ENCODE measurements around the gene SFTA2. TPM values are rescaled to one million over a fixed set of nuclear protein-coding genes. Genes with fewer than 3 reads are reported as not detected.

The SFTA2 gene
- polyA plus RNA-seq, 4 donors: 0.83 to 3.2 (median 1.6) TPM; not detected in 1

DNA sequence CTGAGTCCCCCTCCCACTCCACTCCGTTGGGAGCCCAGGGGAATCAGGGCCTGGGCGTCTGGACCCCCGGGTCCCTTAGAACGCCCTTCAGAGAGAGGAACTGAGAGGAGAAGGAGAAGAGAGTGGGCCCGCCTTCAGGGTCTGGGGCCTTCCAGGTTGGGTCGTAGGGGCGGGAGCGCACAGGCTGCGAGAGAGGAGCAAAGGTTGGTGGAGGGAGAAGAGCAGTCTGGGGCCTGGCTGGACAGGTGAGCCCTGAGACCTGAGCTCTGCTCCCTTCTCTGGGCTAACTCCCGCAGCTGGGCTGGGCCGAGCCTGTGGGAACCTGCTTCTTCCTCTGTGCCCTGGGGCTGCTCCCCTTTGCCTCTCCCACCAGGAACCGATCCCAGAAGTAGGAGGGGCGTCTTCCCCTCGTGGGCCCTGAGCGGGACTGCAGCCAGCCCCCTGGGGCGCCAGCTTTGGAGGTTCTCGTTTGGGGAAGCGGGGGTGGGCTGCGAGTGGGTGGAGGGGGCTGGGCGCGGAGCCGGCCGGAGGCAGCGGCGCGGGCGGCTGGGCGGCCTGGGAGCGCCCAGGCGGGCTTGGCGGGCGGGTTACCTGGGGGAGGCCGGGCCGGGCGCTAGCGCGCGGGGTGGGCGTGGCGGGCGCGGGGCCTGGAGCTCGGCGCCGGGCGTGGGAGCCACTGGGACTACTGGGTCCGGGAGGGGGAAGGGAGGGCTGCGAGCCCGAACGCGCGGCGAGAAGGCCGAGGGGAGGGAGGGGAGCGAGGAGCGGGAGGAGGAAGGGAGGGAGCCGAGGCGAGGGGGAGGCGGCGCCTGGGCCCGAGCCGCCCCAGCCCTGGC is 48.1 kb downstream of the SFTA2 start, which contains the start of gene DDR1:
TSS of gene DDR1 (plus strand) at position 835 of the 836 bp plus-strand sequence. CDS start 4,211 bp downstream, outside the sequence.
- FAIRE-seq (no peak), DNase-seq (peak; percentile 75 to 88)
- H3K4me1 ChIP-seq (ENCODE audit: control insufficient read depth in 3 of 3, insufficient read depth in 2 of 3, low read depth in 1 of 3, low read length in 2 of 3): peaks cover 0 to 39% (median 3%) of the 10 kb centered on the region in 3 donors
- peaks cover 0 to 13% (median 2%) of the 10 kb centered on the region in 3 donors for H3K36me3 ChIP-seq (ENCODE audit: control insufficient read depth in 3 of 3, insufficient read depth in 2 of 3, low read depth in 1 of 3, low read length in 3 of 3)
- peak within 1 kb of the TSS; percentile 61 to 88 (median 75) for H3K4me3 ChIP-seq (ENCODE audit: low read depth in 1 of 3, low read length in 3 of 3)
- no peaks in the 10 kb centered on the region for H3K9me3 ChIP-seq (ENCODE audit: control insufficient read depth in 2 of 2, insufficient read depth in 1 of 2, low read depth in 1 of 2, low read length in 1 of 2)
- peak within 1 kb of the TSS; percentile 91 to 94 (median 92) for H3K27ac ChIP-seq (ENCODE audit: low read depth in 1 of 3, low read length in 2 of 3)
- 1 to 26% (median 9%) methylated on average over 12 to 62 of the region's 62 CpGs for WGBS, 3 donors
- no peaks in the 10 kb centered on the region for H3K27me3 ChIP-seq (ENCODE audit: control insufficient read depth in 3 of 3, insufficient read depth in 3 of 3, low read length in 3 of 3)

DNA sequence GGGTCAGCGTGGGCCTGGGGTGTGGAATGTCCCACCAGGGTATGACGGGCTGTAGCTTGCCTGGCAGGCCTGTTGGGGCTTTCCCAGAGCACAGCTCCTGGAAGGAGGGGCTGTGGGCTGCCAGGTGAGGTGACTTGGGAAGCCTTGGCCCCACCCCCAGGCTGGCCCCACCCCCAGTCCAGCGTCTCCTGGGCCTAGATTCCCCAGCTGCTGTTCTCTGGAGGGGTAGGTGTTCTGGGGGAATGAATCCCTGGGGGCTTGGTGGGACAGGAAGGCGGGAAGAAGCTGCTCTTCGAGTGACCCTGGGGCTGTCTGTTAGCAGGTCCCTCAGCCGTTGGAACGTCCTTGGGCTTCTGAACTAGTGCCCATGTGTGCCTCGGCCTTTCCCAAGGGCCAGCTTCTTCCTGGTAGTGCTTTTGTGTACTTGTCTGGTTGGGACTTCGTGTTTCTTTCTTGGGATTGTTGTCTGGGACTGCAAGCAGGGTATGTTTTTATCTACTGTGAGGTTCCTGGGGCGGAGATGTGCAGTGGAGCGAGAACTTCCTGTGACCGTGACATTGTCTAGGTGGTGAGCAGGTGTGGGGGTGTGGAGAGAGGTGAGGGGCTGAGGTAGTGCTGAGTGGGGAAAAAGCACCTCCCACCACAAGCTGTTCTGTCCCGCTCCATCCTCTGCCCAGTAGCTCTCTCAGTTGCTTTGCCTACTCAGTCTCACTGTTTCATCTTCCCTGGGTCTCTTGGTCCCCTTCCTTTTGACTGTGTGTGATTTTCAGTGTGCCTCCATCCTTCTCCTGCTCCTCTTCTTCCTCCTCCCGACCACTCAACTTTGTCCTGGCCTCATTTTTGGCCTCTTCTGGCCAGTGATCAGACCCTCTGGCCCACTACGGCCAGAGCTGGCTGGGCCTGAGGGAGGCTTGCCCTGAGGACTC is 48.9 kb downstream of the SFTA2 start:
- WGBS, 3 donors: 10 to 46% (median 25%) methylated on average over 15 of the region's 15 CpGs
- H3K9me3 ChIP-seq (ENCODE audit: control insufficient read depth in 2 of 2, insufficient read depth in 1 of 2, low read depth in 1 of 2, low read length in 1 of 2): no peaks in the 10 kb centered on the region
- peak overlapping the region; percentile 91 to 94 (median 92) for H3K27ac ChIP-seq (ENCODE audit: low read depth in 1 of 3, low read length in 2 of 3)
- peaks cover 0 to 8% (median 0%) of the 10 kb centered on the region in 3 donors for H3K36me3 ChIP-seq (ENCODE audit: control insufficient read depth in 3 of 3, insufficient read depth in 2 of 3, low read depth in 1 of 3, low read length in 3 of 3)
- H3K4me1 ChIP-seq (ENCODE audit: control insufficient read depth in 3 of 3, insufficient read depth in 2 of 3, low read depth in 1 of 3, low read length in 2 of 3): peaks cover 0 to 40% (median 3%) of the 10 kb centered on the region in 3 donors
- peak; percentile 87 to 88 for DNase-seq
- H3K27me3 ChIP-seq (ENCODE audit: control insufficient read depth in 3 of 3, insufficient read depth in 3 of 3, low read length in 3 of 3): no peaks in the 10 kb centered on the region
- no peak for FAIRE-seq
- peak overlapping the region; percentile 61 to 88 (median 72) for H3K4me3 ChIP-seq (ENCODE audit: low read depth in 1 of 3, low read length in 3 of 3)

DNA sequence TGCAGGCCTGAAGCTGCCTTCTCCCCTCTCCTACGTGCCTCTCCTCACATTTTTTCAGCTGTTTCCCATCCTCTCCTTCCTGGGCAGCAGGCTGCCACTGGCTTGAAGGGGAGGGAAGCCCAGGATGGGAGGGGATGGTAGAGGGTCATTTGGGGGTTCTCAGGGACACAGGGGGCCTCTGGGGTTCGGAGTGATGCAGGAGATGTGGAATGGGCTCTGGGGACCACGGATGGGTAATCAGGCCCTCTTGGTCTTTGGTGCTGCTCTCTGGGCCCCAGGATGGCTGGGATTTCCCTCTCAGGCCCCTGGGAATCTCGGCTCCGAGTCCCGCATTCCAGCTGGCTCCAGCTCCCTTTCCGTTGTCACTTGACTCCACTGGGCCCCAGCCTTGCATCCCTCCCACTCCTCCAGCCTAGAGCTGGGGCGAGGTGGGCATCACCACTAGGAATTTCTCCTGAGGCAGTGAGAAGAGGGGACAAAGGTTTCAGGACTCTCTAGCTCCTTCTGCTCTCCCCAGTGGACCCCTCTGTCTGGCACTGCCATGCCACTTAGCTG is 49.7 kb downstream of the SFTA2 start:
- H3K27ac ChIP-seq (ENCODE audit: low read depth in 1 of 3, low read length in 2 of 3): peak overlapping the region in 2 of 3 donors; percentile 70 to 91
- peaks cover 0 to 42% (median 6%) of the 10 kb centered on the region in 3 donors for H3K4me1 ChIP-seq (ENCODE audit: control insufficient read depth in 3 of 3, insufficient read depth in 2 of 3, low read depth in 1 of 3, low read length in 2 of 3)
- no peak overlapping the region for H3K4me3 ChIP-seq (ENCODE audit: low read depth in 1 of 3, low read length in 3 of 3)
- whole genome bisulfite sequencing, 3 donors: 28 to 48% (median 48%) methylated on average over 8 of the region's 8 CpGs
- FAIRE-seq (no peak), DNase-seq (no peak)
- no peaks in the 10 kb centered on the region for H3K9me3 ChIP-seq (ENCODE audit: control insufficient read depth in 2 of 2, insufficient read depth in 1 of 2, low read depth in 1 of 2, low read length in 1 of 2)
- peaks cover 0 to 8% (median 0%) of the 10 kb centered on the region in 3 donors for H3K36me3 ChIP-seq (ENCODE audit: control insufficient read depth in 3 of 3, insufficient read depth in 2 of 3, low read depth in 1 of 3, low read length in 3 of 3)
- H3K27me3 ChIP-seq (ENCODE audit: control insufficient read depth in 3 of 3, insufficient read depth in 3 of 3, low read length in 3 of 3): no peaks in the 10 kb centered on the region

DNA sequence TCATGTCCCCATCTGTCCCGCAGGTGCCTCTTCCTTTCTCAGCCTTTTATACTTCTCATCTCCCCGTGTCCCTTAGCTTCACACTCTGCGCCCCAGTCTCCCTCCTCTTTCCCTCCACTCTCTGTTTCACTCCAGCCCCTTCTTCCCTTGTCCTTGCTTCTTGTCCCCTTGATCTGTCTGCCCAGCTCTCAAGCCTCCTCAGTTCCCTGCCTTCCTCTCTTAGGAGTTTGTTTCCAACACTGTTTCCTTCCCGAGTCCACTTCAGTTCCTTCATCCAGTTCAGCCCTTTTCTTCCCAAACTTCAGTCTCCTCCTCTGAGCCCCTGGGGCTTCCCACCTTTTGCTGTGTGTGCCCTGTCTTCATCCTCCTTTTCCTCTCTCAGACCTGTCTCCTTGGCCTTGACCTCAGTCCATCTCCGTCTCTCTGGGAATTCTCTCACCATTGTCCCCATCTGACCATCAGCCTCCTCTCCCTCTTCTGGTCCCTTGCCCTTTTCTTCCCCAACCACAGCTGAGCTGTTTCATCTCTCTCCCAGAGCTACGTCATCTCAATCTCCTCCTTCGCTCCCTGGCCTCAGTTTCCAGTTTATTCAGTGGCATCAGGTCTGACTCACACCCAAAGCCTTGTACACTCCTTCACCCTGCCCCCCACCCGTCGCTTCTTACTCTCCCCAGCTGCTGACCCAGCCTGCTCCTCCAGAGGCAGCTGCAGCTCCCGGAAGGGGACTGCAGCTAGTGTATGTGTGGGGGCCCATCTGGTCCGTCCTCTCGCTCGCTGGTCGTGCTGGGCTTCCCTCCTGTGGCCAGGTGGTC is 50.4 kb downstream of the SFTA2 start:
- H3K27ac ChIP-seq (ENCODE audit: low read depth in 1 of 3, low read length in 2 of 3): peak overlapping the region in 2 of 3 donors; percentile 70 to 91

More for the DNA sequence above, 50.4 kb downstream of the SFTA2 start:
- peaks cover 0 to 38% (median 6%) of the 10 kb centered on the region in 3 donors for H3K4me1 ChIP-seq (ENCODE audit: control insufficient read depth in 3 of 3, insufficient read depth in 2 of 3, low read depth in 1 of 3, low read length in 2 of 3)
- H3K36me3 ChIP-seq (ENCODE audit: control insufficient read depth in 3 of 3, insufficient read depth in 2 of 3, low read depth in 1 of 3, low read length in 3 of 3): peaks cover 0 to 7% (median 0%) of the 10 kb centered on the region in 3 donors
- 77 to 85% (median 81%) methylated on average over 13 to 14 of the region's 14 CpGs for WGBS, 3 donors
- FAIRE-seq: no peak
- peak in 1 of 2 donors; percentile 31 for DNase-seq
- no peaks in the 10 kb centered on the region for H3K27me3 ChIP-seq (ENCODE audit: control insufficient read depth in 3 of 3, insufficient read depth in 3 of 3, low read length in 3 of 3)
- peak overlapping the region in 1 of 3 donors; percentile 20 for H3K4me3 ChIP-seq (ENCODE audit: low read depth in 1 of 3, low read length in 3 of 3)
- no peaks in the 10 kb centered on the region for H3K9me3 ChIP-seq (ENCODE audit: control insufficient read depth in 2 of 2, insufficient read depth in 1 of 2, low read depth in 1 of 2, low read length in 1 of 2)

Other genes starting within 250 kb of the SFTA2 start
- 10 to 100 TPM; 10.1 to 22.7 (median 17.9) TPM for gene PPP1R18, start 245.5 kb downstream of the SFTA2 start, polyA plus RNA-seq
- gene NRM, start 241.2 kb downstream of the SFTA2 start, polyA plus RNA-seq: 10 to 100 TPM in 2 of 4 donors, 1 to 10 TPM in 2; 1.1 to 14.2 (median 8.0) TPM
- gene MDC1, start 214.9 kb downstream of the SFTA2 start, polyA plus RNA-seq: 10 to 100 TPM in 2 of 4 donors, 1 to 10 TPM in 2; 1.8 to 20.7 (median 7.6) TPM
- gene TUBB, start 211.8 kb downstream of the SFTA2 start, polyA plus RNA-seq: 100 to 1,000 TPM in 2 of 4 donors, 10 to 100 TPM in 2; 47.0 to 371 (median 188) TPM
- 100 to 1,000 TPM in 3 of 4 donors, 10 to 100 TPM in 1; 77.4 to 166 (median 144) TPM for gene FLOT1, start 189.5 kb downstream of the SFTA2 start, polyA plus RNA-seq
- gene IER3, start 187.6 kb downstream of the SFTA2 start, polyA plus RNA-seq: 10 to 100 TPM; 13.4 to 69.5 (median 14.7) TPM
- 100 to 1,000 TPM in 1 of 4 donors, 10 to 100 TPM in 3; 45.7 to 185 (median 66.5) TPM for gene DDR1, start 47.7 kb downstream of the SFTA2 start, polyA plus RNA-seq
- 10 to 100 TPM; 21.5 to 22.3 (median 22.1) TPM for gene GTF2H4, start 24.0 kb downstream of the SFTA2 start, polyA plus RNA-seq
- 10 to 100 TPM; 25.4 to 54.9 (median 41.9) TPM for gene VARS2, start 17.9 kb downstream of the SFTA2 start, polyA plus RNA-seq
- gene MUCL3, start 8.8 kb upstream of the SFTA2 start, polyA plus RNA-seq: 1 to 10 TPM in 2 of 4 donors, under 1 TPM in 2; 0.01 to 1.1 (median 0.57) TPM
- gene MUC21, start 51.5 kb upstream of the SFTA2 start, polyA plus RNA-seq: under 1 TPM in 3 of 4 donors, not detected in 1; 0.22 to 0.89 (median 0.81) TPM
- not detected for gene MUC22, start 78.3 kb upstream of the SFTA2 start, polyA plus RNA-seq
- gene C6orf15, start 180.4 kb upstream of the SFTA2 start, polyA plus RNA-seq: not detected
- 10 to 100 TPM in 2 of 4 donors, 1 to 10 TPM in 1, under 1 TPM in 1; 0.19 to 40.5 (median 19.6) TPM for gene PSORS1C1, start 182.6 kb upstream of the SFTA2 start, polyA plus RNA-seq
- gene CDSN, start 188.3 kb upstream of the SFTA2 start, polyA plus RNA-seq: under 1 TPM in 1 of 4 donors, not detected in 3; 0.07 TPM
- gene PSORS1C2, start 206.9 kb upstream of the SFTA2 start, polyA plus RNA-seq: not detected
- 10 to 100 TPM; 13.2 to 29.0 (median 15.1) TPM for gene CCHCR1, start 225.6 kb upstream of the SFTA2 start, polyA plus RNA-seq
- 10 to 100 TPM in 1 of 4 donors, 1 to 10 TPM in 3; 1.8 to 12.8 (median 4.9) TPM for gene TCF19, start 226.4 kb upstream of the SFTA2 start, polyA plus RNA-seq
- 10 to 100 TPM in 2 of 4 donors, 1 to 10 TPM in 1, under 1 TPM in 1; 0.10 to 32.0 (median 18.4) TPM for gene POU5F1, start 238.5 kb upstream of the SFTA2 start, polyA plus RNA-seq

Data from small intestine (tissue), 7 donors.